Uterus (tissue), 4 donors: Measurements from ENCODE around the gene SULT1A1. TPM values are rescaled to one million over a fixed set of nuclear protein-coding genes. Genes with fewer than 3 reads are reported as not detected.
"Not testable (repeated sequence)": the region's sequence is repeated elsewhere in the genome, so short reads cannot be mapped to it uniquely, and the experiment has no call there.

ENCODE experiments used
- DNase-seq, 2 donors: peaks; one replicate each; pipeline ENCODE4 v3.0.0-alpha.2; 2019 to 2020
- H3K27ac ChIP-seq, 2 donors: fragments of 200-600 bp; sonication (generic); 1 replicate in 1 of 2; 2 replicates in 1 of 2; pipeline ENCODE4 v1.5.1; 2016 to 2018
- H3K27me3 ChIP-seq, 2 donors: fragments of 200-600 bp; sonication (generic); one replicate each; pipeline ENCODE4 v1.5.1; 2018 to 2019; ENCODE audit warnings: control low read depth in 1 of 2
- H3K36me3 ChIP-seq, 2 donors: fragments of 200-600 bp; sonication (generic); one replicate each; pipeline ENCODE4 v1.5.1; 2019; ENCODE audit warnings: control low read depth in 1 of 2
- H3K4me1 ChIP-seq, 2 donors: fragments of 200-600 bp; sonication (generic); one replicate each; pipeline ENCODE4 v1.5.1; 2018 to 2019; ENCODE audit warnings: control low read depth in 1 of 2
- H3K4me3 ChIP-seq, 2 donors: fragments of 200-600 bp; sonication (generic); 1 replicate in 1 of 2; 2 replicates in 1 of 2; pipeline ENCODE4 v1.5.1; 2018 to 2019; ENCODE audit warnings: mild to moderate bottlenecking in 1 of 2
- H3K9me3 ChIP-seq, 2 donors: fragments of 200-600 bp; sonication (generic); one replicate each; pipeline ENCODE4 v1.5.1; 2019; ENCODE audit warnings: control low read depth in 1 of 2
- CTCF ChIP-seq, 4 experiments: fragments of 200-600 bp in 2 of 4; fragments of 450-650 bp in 2 of 4; sonication (generic) in 2 of 4; IDR thresholded peaks; one replicate each; pipeline ENCODE4 v1.5.1; 2016 to 2019; ENCODE audit warnings: antibody characterized with exemption in 4 of 4, mild to moderate bottlenecking in 2 of 4, moderate library complexity in 1 of 4
- POLR2A ChIP-seq, 2 donors: fragments of 450-650 bp; IDR thresholded peaks; one replicate each; pipeline ENCODE4 v1.6.1; 2016; ENCODE audit warnings: antibody characterized with exemption in 2 of 2, mild to moderate bottlenecking in 1 of 2, moderate library complexity in 1 of 2
- intact Hi-C: fragments of 100-400 bp; cut with DNase I; formaldehyde crosslinking; loops from one replicate; pipeline ENCODE4 v1.15.1; 2023; ENCODE audit warnings: low total_unique reads
- total RNA-seq, 4 donors: library from RNA; depleted of rRNA in 3 of 4; stranded (reverse); fragments of >200 nt in 3 of 4; gene quantifications; one replicate each; pipeline versions ENCODE4 v1.1.0 to v1.2.4, GENCODE V29; 2014 to 2023
- donor health status: DM: yes; HTN: yes; CAD: no.

Gene SULT1A1
- total RNA-seq, 4 donors from 2014 or later, result 2.8 to 30.3 (median 8.5) TPM

DNA sequence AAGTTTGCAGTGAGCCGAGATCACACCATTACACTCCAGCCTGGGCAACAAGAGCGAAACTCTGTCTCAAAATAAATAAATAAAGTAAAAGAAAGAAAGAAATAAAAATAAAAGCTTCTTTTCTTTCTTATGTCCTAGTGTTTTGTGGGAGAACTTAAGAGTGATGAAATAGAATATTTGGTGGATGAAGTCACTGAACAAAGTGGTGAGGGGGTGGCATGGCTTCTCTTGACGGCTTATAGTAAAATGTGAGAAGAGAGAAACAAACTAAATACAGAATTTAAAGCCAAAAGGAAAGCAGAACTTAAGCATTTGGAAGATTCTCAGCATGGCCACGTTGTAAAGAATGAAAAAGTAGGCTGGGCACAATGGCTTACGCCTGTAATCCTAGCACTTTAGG lies 40.8 kb downstream of the SULT1A1 start:
- Histone ChIP-seq H3K27ac (no peak overlapping the region), H3K27me3 (no peaks in the 10 kb centered on the region), H3K4me3 (no peak overlapping the region), H3K9me3 (peaks cover 0 to 3% of the 10 kb centered on the region in 2 donors), H3K4me1 (peaks cover 0 to 9% of the 10 kb centered on the region in 2 donors), H3K36me3 (no peaks in the 10 kb centered on the region)
- intact Hi-C loops, result no loop called here
- TF ChIP-seq CTCF (IDR thresholded peaks at IDR 0.05) (no peak), POLR2A (IDR thresholded peaks at IDR 0.05) (no peak)
- DNase-seq, result no peak

DNA sequence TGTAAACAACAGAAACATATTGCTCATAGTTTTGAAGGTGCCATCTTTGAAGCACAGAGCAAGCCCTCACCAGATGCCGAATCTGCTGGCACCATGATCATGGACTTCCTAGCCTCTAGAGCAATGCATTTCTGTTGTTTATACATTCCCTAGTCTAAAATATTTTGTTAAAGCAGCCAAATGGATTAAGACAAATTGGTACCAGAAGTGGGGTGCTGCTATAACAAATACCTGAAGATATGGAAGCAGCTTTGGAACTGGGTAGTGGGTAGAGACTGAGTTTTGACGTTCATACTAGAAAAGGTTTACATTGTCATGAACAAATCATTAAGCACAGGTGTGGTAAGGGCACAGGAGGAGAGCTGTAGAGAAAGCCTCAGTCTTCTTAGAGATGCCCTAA lies 42.6 kb downstream of the SULT1A1 start:
- intact Hi-C loops, result no loop called here
- TF ChIP-seq CTCF (IDR thresholded peaks at IDR 0.05) (no peak), POLR2A (IDR thresholded peaks at IDR 0.05) (no peak)
- Histone ChIP-seq H3K27ac (no peak overlapping the region), H3K4me3 (no peak overlapping the region), H3K9me3 (peaks cover 0 to 3% of the 10 kb centered on the region in 2 donors), H3K4me1 (peaks cover 0 to 2% of the 10 kb centered on the region in 2 donors), H3K36me3 (no peaks in the 10 kb centered on the region), H3K27me3 (no peaks in the 10 kb centered on the region)
- no peak for DNase-seq

DNA sequence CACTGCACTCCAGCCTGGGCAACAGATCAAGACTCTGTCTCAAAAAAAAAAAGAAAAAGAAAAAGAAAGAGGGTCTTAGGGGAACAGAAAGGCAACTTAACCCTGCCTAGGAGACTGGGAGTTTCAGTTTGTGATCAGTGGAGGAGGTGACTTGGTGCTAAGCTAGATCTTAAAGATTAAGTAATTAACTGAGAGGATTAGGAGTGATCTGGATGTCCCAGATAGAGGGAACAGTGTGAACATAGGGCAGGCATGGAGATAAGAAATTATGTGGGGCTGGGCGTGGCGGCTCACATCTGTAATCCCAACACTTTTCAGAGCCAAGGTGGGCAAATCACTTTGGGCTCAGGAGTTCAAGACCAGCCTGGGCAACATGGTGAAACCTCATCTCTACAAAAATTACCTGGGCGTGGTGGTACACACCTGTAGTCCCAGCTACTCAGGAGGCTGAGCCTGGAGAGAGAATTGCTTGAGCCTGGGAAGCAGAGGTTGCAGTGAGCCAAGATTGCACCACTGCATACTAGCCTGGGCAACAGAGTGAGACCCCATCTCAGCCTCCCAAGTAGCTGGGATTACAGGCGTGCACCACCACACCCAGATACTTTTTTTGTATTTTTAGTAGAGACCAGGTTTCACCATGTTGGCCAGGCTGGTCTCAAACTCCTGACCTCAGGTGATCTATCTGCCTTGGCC lies 43.5 kb downstream of the SULT1A1 start:
- H3K4me1 ChIP-seq, H3K27ac ChIP-seq, DNase-seq, H3K36me3 ChIP-seq, H3K9me3 ChIP-seq, intact Hi-C loops, H3K4me3 ChIP-seq, H3K27me3 ChIP-seq: not testable (repeated sequence)

DNA sequence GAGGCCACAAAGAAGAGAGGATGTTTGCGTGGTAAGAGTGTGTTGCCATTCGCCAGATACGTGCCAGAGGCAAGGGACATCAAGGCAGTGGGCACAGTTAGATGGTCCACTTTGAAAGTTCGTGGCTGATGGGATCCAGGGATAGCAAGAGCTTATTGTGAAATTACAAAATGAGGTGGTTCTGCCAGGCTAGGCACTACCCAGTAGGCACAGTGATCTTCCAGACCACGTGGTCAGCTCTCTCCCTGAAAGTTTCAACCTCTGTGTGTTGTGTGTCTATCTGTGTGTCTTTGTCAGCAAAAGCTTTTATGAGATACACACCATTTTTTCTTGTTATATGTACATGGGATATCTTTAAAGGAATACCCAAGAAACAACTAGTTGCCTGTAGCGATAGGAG lies 46.6 kb downstream of the SULT1A1 start:
- no peaks in the 10 kb centered on the region for H3K36me3 ChIP-seq
- intact Hi-C loops, result no loop called here
- no peak overlapping the region for H3K4me3 ChIP-seq
- no peaks in the 10 kb centered on the region for H3K4me1 ChIP-seq
- no peak for DNase-seq
- H3K27me3 ChIP-seq, result no peaks in the 10 kb centered on the region
- no peak overlapping the region for H3K27ac ChIP-seq
- peaks cover 0 to 3% of the 10 kb centered on the region in 2 donors for H3K9me3 ChIP-seq
- TF ChIP-seq POLR2A (IDR thresholded peaks at IDR 0.05), result no peak
- TF ChIP-seq CTCF (IDR thresholded peaks at IDR 0.05), result no peak

DNA sequence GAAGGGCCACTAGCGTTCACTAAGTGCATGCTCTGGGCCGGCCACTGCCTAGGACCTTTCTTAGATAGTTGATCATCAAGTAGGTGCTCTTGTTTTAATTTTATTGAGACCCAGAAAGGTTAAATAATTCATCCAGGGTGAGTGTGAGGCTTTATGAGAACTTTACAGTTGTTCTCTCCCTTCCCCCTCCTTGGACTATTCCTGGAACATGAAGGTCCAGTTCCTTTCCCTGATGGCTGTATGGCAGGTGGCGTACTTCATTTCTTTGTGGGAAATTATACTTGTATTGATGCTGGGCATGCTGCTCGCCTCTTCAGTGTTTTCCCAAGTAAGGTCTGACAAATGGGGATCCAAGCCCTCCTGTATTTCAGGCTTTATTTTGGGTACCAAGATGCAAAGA lies 47.6 kb downstream of the SULT1A1 start:
- TF ChIP-seq POLR2A (IDR thresholded peaks at IDR 0.05) (no peak), CTCF (IDR thresholded peaks at IDR 0.05) (no peak)
- no peak overlapping the region for H3K27ac ChIP-seq
- peaks cover 0 to 1% of the 10 kb centered on the region in 2 donors for H3K9me3 ChIP-seq
- intact Hi-C loops, result no loop called here
- H3K27me3 ChIP-seq, result no peaks in the 10 kb centered on the region
- H3K4me1 ChIP-seq, result no peaks in the 10 kb centered on the region
- H3K36me3 ChIP-seq, result no peaks in the 10 kb centered on the region
- DNase-seq, result no peak
- no peak overlapping the region for H3K4me3 ChIP-seq
